ENCODE measurements around the gene ATP10A.
"Not testable (repeated sequence)": the region's sequence is repeated elsewhere in the genome, so short reads cannot be mapped to it uniquely, and the experiment has no call there.

The ATP10A gene

DNA sequence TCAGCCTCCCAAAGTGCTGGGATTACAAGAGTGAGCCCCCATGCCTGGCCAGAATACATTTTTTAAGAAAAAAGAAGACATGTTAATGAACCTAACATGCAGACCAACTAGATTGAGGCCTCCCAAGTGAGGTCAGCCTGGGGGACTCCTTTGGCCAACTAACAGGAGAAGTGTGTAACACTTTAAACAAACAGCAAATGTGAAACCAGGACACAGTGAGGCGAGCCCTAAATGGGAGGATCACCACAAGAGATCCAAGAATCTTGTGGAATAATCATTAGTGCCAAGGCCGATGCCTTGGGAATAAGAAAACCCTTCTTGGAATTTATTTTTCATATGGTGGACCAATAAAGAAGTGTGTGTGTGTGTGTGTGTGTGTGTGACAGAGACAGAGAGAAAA is 73.9 kb downstream of the ATP10A start:
- DNase-seq, result no peak

DNA sequence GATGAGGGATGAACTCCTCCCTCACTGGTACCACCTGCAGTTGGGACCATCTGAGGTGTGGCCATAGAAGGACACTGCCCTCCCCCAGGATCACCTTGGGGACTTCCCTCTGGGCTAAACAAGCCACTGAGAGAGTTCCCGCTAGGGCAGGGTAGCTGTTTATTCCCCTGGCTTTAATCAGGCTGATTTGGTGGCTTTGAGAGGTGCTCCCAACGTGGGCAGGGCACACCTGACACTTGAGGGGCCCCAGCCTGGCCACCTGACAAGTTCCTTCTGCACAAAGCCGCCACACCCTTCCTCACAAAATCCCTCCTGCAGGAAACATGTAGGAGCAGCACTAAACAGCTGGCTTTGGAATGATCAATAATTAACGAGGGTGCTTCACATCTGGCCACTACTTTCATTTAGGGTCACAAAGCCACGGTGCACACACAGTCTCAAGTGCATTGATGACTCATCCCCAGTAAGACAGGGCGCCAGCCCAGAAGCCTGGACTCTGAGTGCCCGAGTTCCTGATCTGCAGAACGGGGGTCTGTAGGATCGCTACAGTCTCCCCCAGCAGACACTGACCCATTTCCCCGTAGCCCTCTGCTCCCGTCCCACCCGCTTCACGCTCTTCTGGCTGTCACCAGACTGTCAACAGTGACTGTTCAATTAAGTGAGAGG is 75.1 kb downstream of the ATP10A start:
- DNase-seq, result no peak

GRCh38 chr15:25787381-25787780 is 75.7 kb downstream of the ATP10A start:
- no peak for DNase-seq

- no peak for DNase-seq
These were observed 77.1 kb downstream of the ATP10A start for GRCh38 chr15:25786040-25786439.

DNA sequence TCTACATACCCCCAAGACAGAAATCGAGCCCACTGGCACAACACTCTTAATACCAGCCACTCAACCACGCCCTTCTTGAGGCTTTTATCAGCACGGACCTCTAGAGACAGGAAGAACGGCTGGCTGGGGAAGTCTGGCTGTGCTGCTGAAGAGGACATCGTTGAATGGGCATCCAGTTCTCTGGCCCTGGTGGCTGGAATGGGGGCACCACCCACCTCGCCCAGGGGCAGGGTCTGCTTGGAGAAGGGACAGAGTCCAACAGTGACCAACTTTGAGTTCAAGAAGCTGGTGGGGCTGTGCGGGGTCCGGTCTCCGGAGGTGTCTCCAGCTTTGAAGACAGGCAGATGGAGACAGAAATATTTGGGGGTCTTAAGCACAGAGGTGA is 77.5 kb downstream of the ATP10A start:
- no peak for DNase-seq

DNA sequence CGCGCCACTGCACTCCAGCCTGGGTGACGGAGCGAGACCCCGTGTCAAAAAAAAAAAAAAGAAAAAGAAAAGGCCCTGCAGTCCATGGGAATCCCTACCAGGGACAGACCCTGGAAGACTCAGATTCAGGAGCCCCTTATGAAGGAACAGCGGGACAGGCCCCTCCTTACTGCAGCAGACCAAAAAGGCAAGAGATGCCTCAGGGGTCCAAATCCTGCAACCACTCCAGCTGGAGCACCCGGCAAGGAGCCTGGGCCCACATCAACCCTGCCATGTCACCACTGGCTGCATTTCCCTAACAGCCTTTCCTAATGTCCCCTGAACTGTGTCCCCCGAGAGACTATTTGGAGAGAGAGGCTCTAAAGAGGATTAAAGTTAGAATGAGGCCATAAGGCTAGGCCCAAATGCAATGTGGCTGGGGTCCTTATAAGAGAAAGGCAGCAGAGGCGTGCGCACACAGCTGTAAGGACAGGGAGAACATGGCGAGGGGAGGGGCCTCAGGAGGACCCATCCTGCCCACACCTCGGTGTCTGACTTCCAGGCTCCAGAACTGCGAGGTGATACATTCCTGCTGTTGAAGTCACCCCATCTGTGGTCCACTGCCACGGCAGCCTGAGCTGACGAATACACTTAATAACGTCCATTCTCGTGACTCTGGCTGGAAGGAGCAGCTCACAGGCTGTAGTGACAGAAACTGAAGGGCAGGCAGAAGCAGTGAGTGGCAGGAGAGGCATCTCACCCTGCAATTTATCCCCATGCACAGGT is 78.1 kb downstream of the ATP10A start:
- DNase-seq, result no peak

- DNase-seq, result no peak
These were observed 79.3 kb downstream of the ATP10A start for GRCh38 chr15:25783607-25784540.

DNA sequence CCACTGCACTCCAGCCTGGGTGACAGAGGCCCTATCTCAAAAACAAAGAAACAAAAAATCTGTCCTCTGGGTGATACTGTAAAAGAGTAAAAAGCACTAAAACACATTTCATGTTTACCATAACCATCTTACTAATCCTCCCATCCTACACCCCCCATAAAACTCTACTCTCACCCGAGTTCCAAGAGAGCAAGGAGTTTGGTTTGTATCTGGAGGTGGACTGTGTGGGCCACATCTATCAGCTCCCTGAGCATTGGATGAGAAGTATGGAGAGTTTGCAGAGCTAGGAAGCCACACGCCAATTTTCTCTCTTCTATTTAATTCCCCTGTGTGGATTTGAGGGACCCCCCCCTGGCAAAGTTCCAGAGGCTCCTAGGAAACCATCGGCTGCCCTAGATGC is 80.0 kb downstream of the ATP10A start:
- DNase-seq, result no peak

DNA sequence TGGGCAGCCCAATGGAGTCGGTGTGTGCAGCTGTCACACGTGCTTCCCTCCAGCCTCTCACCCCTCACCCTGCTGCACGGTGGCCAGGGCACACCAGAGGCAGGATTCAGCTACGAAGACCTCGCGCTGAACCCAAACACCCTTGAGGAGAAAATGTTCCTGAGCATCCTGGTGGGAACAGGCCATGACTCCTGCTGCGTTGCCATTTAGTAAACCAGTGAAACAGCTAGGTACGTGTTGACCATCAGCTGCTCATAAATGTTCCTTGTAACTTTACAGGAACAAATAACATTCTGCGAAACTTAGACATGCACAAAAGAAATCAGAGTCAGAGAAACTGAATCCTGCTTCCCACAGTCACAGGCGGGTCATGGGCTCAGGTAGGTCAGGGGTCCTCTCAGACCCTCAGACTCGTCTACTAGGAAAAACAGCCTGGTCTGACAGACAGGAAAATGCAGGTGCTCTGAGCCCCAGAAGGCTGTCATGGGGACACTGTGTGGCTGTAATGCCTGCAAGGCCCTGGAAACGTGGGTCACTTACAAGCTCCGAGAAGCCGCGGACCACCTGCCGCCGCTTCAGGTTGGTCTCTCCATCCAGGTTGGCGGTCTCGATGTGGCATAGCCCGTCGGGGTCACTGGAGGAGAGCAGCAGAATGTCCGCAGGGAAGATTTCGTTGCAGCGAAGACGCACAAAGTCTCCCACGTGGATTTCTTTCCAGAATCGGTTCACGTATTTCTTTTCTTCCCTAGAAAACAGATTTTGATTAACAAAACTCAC is 82.5 kb downstream of the ATP10A start:
- no peak for DNase-seq

DNA sequence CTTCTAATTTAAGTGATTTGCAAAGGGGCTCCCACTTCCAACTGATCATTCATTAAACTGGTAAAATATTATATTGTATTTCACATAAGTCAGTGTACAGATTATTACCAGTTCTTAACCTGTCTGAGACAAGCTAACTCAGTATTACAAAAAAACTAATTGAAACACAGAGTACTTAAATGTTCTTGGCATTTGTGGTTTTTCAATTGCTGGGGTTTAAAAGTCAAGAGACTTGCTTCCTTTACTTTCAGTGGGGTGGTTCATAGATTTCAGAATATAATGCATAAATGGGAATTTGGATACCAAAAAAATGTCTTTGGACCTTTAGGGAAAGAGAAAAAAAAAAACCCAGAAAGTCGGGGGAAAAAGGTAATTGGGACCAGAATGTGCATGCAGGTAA is 85.0 kb downstream of the ATP10A start:
- DNase-seq, result no peak

- DNase-seq, result no peak
These were observed 86.1 kb downstream of the ATP10A start for GRCh38 chr15:25777037-25777436.

DNA sequence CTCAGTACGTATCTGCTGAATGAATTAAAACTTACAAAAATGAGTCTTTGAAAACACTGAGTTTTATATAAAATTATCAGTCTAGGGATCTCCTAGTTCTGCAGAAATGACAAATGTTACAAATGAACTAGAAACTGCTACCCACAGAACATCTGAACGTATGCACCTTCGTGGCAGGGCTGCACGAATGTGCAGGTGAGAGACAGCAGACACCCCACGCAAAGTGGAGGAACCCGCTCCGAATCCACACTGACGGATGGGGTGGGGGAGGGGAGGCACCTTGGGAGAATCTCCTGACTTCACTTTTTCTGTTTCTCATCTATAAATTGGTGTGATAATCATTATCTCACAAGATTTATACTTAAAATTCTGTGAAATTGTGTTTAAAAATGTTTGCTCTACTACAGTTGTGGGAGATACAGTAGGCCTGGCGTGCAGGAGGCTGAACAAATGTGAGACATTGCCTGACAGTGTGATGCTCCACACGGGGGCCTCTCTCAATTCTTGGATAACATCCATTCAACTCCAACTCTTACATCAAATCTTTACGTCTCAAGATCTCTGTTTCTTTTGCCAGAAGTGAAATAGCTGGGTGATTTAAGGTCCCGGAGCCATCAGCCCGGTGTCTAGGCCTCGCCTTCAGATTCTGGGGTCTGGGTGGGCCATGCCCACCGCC is 86.9 kb downstream of the ATP10A start:
- DNase-seq, result no peak

DNA sequence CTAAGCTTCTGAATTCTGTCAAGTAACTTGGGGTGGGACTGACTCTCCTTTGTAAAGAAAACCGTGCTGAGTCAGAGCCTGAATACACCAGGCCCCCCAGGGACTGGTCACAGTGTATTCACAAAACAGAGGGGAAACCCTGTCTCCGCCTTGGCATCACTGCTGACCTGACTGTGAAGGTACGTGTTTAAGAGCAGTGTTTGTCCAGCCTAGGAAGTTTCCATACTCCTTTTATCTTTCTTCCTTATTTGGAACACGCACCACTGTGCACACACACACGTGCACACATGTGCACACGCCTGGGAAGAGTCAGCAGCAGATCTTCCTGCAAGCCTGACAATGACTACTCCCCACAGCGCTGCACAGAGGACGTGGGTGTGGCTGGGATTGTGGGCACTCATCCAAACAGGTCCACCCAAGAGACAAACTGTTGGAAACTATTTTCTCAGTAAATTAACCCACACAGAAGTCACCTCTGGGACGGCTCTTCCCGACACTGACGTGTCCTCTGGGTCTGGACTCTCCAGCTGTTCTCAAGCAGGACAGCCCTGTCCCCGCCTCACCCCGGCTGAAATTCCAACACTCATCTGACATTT is 87.7 kb downstream of the ATP10A start:
- DNase-seq, result no peak

DNA sequence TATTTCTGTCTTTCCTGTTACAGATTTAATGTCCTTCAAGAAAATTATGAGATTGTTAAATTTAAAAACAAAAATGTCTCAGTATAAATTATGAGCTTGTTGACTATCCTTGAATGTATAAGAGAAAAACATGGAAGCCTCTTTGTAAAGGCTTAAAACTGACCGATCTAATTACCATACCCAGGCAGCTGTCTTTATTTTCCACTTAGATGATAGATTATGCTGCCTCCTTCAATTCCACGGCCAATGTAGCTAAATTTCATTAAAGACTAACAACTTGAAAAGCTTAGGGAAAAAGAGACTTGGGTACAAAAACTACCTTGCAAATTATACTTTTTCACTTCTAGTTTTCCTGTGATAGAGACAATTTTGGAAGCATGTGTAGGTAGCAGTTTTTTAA is 88.3 kb downstream of the ATP10A start:
- no peak for DNase-seq

GRCh38 chr15:25773248-25773647 is 89.9 kb downstream of the ATP10A start:
- no peak for DNase-seq

DNA sequence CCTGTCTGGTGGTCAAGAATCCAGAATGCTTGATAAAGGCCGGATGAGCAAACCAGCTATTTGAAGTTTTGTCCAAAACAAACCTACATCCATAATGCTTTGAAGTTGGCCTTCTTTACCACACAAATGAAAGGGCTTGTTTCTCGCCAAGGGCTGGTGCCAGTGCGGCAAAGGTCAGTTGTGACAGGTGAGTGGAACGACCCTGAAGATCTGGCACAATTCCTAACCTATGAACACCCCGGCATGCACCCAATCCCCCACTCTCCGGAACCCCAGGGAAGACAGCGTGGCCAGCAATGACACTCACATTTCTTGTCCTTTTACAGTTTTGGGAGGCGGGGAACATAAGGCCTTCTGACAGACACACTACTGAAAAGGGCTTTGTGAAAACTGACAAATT is 90.6 kb downstream of the ATP10A start:
- no peak for DNase-seq

- DNase-seq, result not testable (repeated sequence)
These were observed 91.4 kb downstream of the ATP10A start for GRCh38 chr15:25771736-25772135.

DNA sequence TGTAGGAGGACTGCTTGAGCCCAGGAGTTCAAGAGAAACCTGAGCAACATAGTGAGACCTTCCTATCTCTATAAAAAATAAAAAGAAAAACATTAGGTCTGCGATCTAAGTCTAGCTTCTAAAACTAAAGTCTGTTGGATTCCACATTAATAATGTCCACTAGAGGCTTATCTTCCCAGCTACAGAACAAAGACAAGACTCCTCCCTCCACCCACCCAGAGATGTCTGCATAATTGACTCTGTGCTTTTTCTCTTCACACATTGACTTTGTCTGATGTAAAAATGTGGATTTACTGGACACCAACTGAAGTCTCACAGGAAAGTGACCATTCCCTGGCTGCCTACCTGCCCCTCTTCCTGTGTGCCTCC is 91.8 kb downstream of the ATP10A start:
- no peak for DNase-seq

DNA sequence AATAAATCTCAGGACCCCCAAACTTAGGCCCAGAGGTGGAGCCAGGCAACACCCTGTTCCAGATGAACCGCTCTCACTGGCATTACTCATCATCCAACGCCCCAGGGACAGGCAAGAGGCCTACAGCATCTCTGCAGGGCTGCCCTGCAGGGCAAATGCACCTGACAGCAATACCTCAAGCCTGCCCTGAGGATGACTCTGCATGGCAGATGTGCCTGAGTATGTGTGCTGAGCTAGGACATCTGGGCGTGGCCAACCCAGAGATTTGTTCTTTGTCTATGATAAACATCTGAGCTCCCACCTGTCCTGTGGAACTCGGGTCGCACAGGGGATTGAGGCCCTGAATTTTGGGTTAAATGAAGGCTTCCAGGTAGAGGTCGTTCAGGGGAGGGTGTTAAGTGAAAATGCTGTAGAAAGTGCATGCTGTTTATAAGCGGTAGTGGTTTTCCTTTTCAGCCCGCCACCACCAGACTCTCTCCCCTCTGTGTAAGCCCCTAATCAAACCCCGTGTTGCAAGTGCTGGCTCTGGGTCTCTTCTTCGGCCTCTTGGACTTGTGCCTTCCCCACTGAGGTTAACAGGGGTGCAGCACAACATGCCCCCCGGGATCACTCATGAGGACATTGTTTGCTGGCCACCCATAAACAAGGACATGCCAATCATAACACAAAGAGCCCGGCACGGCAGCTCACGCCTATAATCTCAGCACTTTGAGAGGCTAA is 92.3 kb downstream of the ATP10A start:
- DNase-seq, result no peak

DNA sequence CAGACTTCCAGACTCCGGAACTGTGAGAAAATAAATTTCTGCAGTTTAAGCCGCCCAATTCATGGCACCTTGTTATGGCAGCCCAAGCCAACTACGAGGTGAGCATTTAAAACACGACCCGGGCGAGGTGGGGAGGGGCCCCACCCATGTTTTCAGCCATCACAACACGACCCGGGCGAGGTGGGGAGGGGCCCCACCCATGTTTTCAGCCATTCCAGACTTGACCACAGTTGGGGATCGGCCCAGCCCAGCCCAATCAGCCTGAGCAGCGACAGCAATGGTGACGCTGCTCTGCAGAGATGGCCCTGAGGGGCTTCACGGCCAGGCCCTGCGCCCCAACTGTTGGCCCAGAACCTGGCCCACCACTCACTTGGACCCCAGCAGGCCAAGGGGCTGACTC is 93.1 kb downstream of the ATP10A start:
- DNase-seq, result no peak

GRCh38 chr15:25768271-25768670 is 94.9 kb downstream of the ATP10A start:
- no peak for DNase-seq

Measured in NCI-H1105 treated with DMSO at 0.1 percent for 48 hours (cell line).